Small intestine (tissue), 7 donors: Measurements from ENCODE around the gene NUP35. TPM values are rescaled to one million over a fixed set of nuclear protein-coding genes. Genes with fewer than 3 reads are reported as not detected.
"Not testable (repeated sequence)": the region's sequence is repeated elsewhere in the genome, so short reads cannot be mapped to it uniquely, and the experiment has no call there.

Experiments
- DNase-seq, 2 donors: peaks; one replicate each; pipeline versions ENCODE4 v3.0.0 to v3.0.0-alpha.2; 2013
- FAIRE-seq: peaks from 2 replicates; lab custom pipeline; 2012; peaks lifted over from hg19 to GRCh38; lab: Jason Lieb, UNC
- H3K27ac ChIP-seq, 3 donors: one replicate each; pipeline ENCODE4 v1.5.1; 2013; ENCODE audit warnings: low read length in 2 of 3, mild to moderate bottlenecking in 2 of 3, control low read depth in 1 of 3, inconsistent platforms in 1 of 3, low read depth in 1 of 3, moderate library complexity in 1 of 3
- H3K27me3 ChIP-seq, 3 donors: one replicate each; pipeline ENCODE4 v1.6.1; 2013; ENCODE audit warnings: low read length in 3 of 3, inconsistent platforms in 1 of 3; ENCODE audit not compliant: control insufficient read depth in 3 of 3, insufficient read depth in 3 of 3
- H3K36me3 ChIP-seq, 3 donors: one replicate each; pipeline ENCODE4 v1.6.1; 2013; ENCODE audit warnings: low read length in 3 of 3, inconsistent platforms in 1 of 3, low read depth in 1 of 3, mild to moderate bottlenecking in 1 of 3, moderate library complexity in 1 of 3; ENCODE audit not compliant: control insufficient read depth in 3 of 3, insufficient read depth in 2 of 3
- H3K4me1 ChIP-seq, 3 donors: one replicate each; pipeline ENCODE4 v1.6.1; 2013; ENCODE audit warnings: low read length in 2 of 3, inconsistent platforms in 1 of 3, low read depth in 1 of 3, mild to moderate bottlenecking in 1 of 3, moderate library complexity in 1 of 3; ENCODE audit not compliant: control insufficient read depth in 3 of 3, insufficient read depth in 2 of 3
- H3K4me3 ChIP-seq, 3 donors: one replicate each; pipeline ENCODE4 v1.5.1; 2013; ENCODE audit warnings: low read length in 3 of 3, control low read depth in 1 of 3, inconsistent platforms in 1 of 3, low read depth in 1 of 3, mild to moderate bottlenecking in 1 of 3, moderate library complexity in 1 of 3
- H3K9me3 ChIP-seq, 2 donors: one replicate each; pipeline ENCODE4 v1.6.1; 2013; ENCODE audit warnings: low read depth in 1 of 2, low read length in 1 of 2; ENCODE audit not compliant: control insufficient read depth in 2 of 2, insufficient read depth in 1 of 2
- WGBS, 3 donors: extraction: QIAGEN DNeasy Blood & Tissue Kit; methylation state at CpG; one replicate each; pipeline ENCODE4 v1.1.7; 2013; 5-methylcytosine and 5-hydroxymethylcytosine counted together
- polyA plus RNA-seq, 4 donors: library from polyadenylated mRNA; stranded (reverse) in 3 of 4; unstranded in 1 of 4; fragments of 200-250 nt in 3 of 4; fragments of 120-200 nt in 1 of 4; gene quantifications; one replicate each; pipeline versions ENCODE4 v1.2.1 to v1.2.3, GENCODE V29; 2013
- donor health status: healthy with polysubstance abuse.
- donor health status: control.
- donor health status: control.
- donor health status: Bipolar disorder and iron deficiency.
- donor health status: healthy.

Gene NUP35
- polyA plus RNA-seq, 4 donors = 7.0 to 24.8 (median 9.9) TPM

DNA sequence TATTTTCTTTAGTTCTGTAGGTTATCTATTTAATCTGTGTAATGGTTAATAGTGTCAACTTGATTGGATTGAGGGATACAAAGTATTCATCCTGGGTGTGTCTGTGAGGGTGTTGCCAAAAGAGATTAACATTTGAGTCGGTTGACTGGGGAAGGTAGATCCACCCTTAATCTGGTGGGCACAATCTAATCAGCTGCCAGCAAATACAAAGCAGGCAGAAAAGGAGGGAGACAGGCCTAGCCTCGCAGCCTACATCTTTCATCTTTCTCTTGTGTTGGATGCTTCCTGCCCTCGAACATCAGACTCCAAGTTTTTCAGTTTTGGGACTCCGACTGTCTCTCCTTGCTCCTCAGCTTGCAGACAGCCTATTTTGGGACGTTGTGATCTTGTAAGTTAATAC lies 42.7 kb downstream of the NUP35 start:
- not testable (repeated sequence) for H3K9me3 ChIP-seq, H3K27ac ChIP-seq, H3K4me3 ChIP-seq, DNase-seq, H3K4me1 ChIP-seq, H3K27me3 ChIP-seq, FAIRE-seq
- whole genome bisulfite sequencing, 3 donors = 81 to 88% (median 85%) methylated on average over 5 of the region's 5 CpGs
- peaks cover 0 to 14% (median 2%) of the 10 kb centered on the region in 3 donors for H3K36me3 ChIP-seq

DNA sequence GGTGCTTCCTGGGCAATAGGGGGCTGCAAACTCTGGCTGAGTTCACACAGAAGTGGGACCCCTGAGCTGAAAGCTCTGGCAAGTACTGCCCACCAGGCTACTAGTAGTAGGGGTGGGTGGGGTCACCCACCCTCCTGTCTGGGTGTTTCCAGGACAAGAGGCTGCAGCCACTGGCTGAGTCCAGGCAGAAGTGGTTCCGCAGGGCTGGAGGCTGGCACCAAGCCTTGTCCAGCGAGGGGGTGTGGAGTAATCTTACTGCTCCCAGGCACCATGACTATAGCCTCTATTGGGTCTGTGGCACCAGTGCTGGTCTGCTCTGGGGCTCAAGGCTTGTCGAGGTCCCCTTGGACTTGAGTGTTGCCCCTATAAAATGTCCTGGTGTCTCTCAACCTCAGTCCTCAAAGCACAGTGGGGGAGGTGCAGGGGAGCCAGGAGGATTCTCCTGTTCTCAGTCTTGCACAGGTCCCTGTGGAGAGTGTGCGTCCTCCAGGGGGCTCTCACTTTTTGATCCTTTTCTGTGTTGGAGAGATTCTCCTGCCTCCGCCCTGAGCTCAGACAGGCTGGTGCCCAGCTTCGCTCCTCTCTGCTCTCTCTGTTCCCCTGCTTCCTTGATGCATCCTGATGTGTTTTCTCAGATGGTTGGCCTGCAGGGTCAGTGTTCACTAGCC lies 48.1 kb downstream of the NUP35 start:
- no peaks in the 10 kb centered on the region for H3K9me3 ChIP-seq
- H3K4me1 ChIP-seq = no peaks in the 10 kb centered on the region
- DNase-seq (no peak), FAIRE-seq (no peak)
- H3K36me3 ChIP-seq = peaks cover 0 to 15% (median 0%) of the 10 kb centered on the region in 3 donors
- no peak overlapping the region for H3K27ac ChIP-seq
- 95 to 99% (median 97%) methylated on average over 6 of the region's 6 CpGs for WGBS, 3 donors
- H3K27me3 ChIP-seq = no peaks in the 10 kb centered on the region
- no peak overlapping the region for H3K4me3 ChIP-seq

DNA sequence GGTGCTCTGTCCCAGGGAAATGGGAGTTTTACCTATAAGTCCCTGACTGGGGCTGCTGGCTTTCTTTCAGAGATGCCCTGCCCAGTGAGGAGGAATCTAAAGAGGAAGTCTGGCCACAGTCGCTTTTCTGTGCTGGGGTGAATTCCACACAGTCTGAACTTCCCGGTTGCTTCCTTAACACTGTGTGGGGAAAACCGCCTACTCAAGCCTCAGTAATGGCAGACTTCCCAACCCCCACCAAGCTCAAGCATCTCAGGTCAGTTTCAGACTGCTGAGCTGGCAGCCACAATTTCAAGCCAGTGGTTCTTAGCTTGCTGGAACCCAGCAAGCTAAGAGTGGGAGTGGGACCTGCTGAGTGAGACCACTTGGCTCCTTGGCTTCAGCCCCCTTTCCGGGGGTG lies 54.9 kb downstream of the NUP35 start:
- no peak for DNase-seq
- no peaks in the 10 kb centered on the region for H3K4me1 ChIP-seq
- H3K9me3 ChIP-seq = no peaks in the 10 kb centered on the region
- WGBS, 3 donors = 86 to 92% (median 87%) methylated on average over 4 of the region's 4 CpGs
- no peak overlapping the region for H3K4me3 ChIP-seq
- no peak for FAIRE-seq
- no peaks in the 10 kb centered on the region for H3K27me3 ChIP-seq
- H3K36me3 ChIP-seq = peaks cover 0 to 15% (median 3%) of the 10 kb centered on the region in 3 donors
- no peak overlapping the region for H3K27ac ChIP-seq

DNA sequence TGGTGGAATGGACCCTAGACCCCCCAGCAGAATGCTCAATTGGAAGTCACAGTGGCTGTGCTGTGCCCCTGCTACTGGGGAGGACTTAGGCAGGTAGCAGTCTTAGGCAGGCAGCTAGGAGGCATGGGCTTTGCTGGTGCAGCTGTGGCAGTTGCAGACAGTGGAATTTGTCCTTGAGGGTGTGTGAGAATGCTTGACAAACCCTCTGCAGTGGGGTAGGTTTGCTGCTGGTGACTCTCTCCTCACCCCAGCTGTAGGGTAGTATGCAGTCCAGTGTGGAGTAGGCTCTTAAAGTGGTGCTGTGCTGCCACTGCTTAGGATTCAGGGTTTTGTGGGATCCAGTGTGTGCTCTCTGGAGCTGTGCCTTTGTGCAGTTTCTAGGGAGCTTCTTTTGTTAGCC lies 61.3 kb downstream of the NUP35 start:
- Histone ChIP-seq H3K4me1 (no peaks in the 10 kb centered on the region), H3K27me3 (no peaks in the 10 kb centered on the region), H3K9me3 (no peaks in the 10 kb centered on the region), H3K27ac (no peak overlapping the region), H3K4me3 (no peak overlapping the region), H3K36me3 (peaks cover 2 to 25% (median 4%) of the 10 kb centered on the region in 3 donors)
- DNase-seq (no peak), FAIRE-seq (no peak)

DNA sequence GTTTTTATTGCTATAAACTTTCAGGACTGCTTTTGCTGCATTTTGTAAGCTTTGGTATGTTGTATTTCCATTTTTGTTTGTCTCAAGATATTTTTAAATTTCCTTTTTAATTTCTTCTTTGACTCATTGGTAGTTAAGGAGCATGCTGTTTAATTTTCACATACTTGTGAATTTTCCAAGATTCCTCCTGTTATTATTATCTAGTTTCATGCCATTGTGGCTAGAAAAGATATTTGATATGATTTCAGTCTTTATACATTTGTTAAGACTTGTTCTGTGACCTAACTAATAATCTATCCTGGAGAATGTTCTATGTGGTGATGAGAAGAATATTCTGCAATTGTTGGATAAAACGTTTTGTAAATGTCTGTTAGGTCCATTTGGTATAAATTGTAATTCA lies 62.1 kb downstream of the NUP35 start:
- H3K36me3 ChIP-seq = peaks cover 2 to 27% (median 4%) of the 10 kb centered on the region in 3 donors
- no peaks in the 10 kb centered on the region for H3K27me3 ChIP-seq
- H3K27ac ChIP-seq = no peak overlapping the region
- no peaks in the 10 kb centered on the region for H3K9me3 ChIP-seq
- no peaks in the 10 kb centered on the region for H3K4me1 ChIP-seq
- WGBS, 3 donors = 68 to 74% (median 73%) methylated on average over 1 of the region's 1 CpG
- no peak overlapping the region for H3K4me3 ChIP-seq
- FAIRE-seq (no peak), DNase-seq (no peak)

DNA sequence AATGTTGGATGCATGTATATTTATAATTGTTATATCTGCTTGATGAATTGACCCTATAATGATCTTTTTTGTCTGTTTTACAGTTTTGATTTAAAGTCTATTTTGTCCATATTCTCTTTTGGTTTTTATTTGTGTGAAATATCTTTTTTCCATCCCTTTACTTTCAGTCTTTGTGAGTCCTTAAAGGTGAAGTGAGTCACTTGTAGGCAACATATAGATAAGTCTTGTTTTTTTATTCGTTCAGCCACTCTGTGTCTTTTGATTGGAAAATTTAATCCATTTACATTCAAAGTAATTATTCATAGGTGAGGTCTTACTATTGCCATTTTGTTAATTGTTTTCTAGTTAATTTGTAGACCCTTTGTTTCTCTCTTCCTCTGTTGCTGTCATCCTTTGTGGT lies 62.5 kb downstream of the NUP35 start:
- no peak overlapping the region for H3K27ac ChIP-seq
- H3K4me3 ChIP-seq = no peak overlapping the region
- peaks cover 2 to 27% (median 4%) of the 10 kb centered on the region in 3 donors for H3K36me3 ChIP-seq
- no peaks in the 10 kb centered on the region for H3K9me3 ChIP-seq
- DNase-seq (no peak), FAIRE-seq (no peak)
- H3K4me1 ChIP-seq = no peaks in the 10 kb centered on the region
- no peaks in the 10 kb centered on the region for H3K27me3 ChIP-seq
- WGBS, 3 donors = 82 to 89% (median 83%) methylated on average over 1 of the region's 1 CpG

DNA sequence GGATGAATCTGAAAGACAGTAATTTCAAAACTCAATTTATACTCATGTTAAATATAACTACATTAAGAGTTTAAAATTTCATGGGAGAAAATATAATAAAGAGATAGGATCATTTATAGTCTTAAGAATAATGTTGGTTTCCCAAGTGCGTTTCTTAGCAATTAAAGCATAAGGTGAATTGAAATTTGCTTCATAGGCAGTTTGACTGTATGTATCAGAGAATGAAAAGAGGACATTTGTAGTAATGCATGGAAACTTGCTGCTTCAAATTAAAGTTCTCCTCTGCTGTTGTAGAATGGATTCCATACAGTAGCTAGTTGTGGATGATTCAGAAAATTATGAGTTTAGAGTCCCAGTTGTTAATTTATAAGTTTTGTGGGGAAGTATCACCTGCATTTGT lies 68.1 kb downstream of the NUP35 start:
- DNase-seq (no peak), FAIRE-seq (no peak)
- 93 to 100% (median 100%) methylated on average over 1 of the region's 1 CpG for WGBS, 3 donors
- Histone ChIP-seq H3K4me1 (no peaks in the 10 kb centered on the region), H3K27ac (no peak overlapping the region), H3K9me3 (no peaks in the 10 kb centered on the region), H3K27me3 (no peaks in the 10 kb centered on the region), H3K4me3 (no peak overlapping the region), H3K36me3 (peaks cover 1 to 12% (median 2%) of the 10 kb centered on the region in 3 donors)

DNA sequence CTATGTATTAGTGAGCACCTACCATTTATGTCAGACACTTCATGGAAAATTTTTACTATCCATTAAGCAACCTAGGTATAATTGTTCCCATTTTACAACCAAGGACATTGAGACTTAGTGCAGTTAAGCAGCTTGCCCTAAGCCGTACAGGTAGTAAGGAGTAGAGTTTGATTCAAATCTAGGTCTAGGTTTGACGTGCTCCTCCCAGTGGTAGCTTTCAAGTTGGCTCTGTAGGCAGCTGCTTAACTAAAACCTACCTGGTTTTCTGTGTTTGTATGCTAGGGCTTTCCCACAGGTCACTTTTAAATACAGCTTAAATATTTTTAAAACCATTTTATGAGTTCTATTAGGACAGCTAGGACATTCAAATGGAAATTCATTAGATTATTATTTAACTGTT lies 69.7 kb downstream of the NUP35 start:
- DNase-seq (no peak), FAIRE-seq (no peak)
- Histone ChIP-seq H3K9me3 (no peaks in the 10 kb centered on the region), H3K27ac (no peak overlapping the region), H3K27me3 (no peaks in the 10 kb centered on the region), H3K4me1 (no peaks in the 10 kb centered on the region), H3K36me3 (peaks cover 1 to 2% (median 2%) of the 10 kb centered on the region in 3 donors), H3K4me3 (no peak overlapping the region)
- WGBS, 3 donors = 93 to 95% (median 94%) methylated on average over 2 of the region's 2 CpGs

DNA sequence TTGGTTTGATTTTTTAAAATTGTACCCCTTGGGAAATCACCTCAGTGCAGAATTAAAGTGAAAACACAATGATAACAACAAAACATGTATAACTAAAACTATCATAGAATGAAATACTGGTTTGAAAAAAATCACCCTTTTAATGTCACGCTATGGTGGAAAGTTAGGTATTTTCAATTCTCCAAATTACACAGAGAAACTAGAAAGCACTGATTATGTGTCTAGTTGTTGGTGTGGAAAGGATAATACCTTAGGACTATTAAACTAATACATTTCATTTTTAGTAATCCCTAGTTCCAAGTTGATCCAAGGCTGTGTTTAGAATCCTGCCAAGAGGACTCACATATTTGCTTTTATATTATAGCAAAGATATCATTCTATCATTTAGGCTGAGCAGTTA lies 71.2 kb downstream of the NUP35 start:
- 75 to 97% (median 82%) methylated on average over 1 of the region's 1 CpG for WGBS, 3 donors
- H3K27me3 ChIP-seq = no peaks in the 10 kb centered on the region
- no peak overlapping the region for H3K4me3 ChIP-seq
- H3K36me3 ChIP-seq = peaks cover 0 to 2% (median 0%) of the 10 kb centered on the region in 3 donors
- no peak overlapping the region for H3K27ac ChIP-seq
- H3K9me3 ChIP-seq = no peaks in the 10 kb centered on the region
- H3K4me1 ChIP-seq = no peaks in the 10 kb centered on the region
- DNase-seq (no peak), FAIRE-seq (no peak)
